Caco-2 (cell line): Measurements from ENCODE around the gene XRN2. TPM values are rescaled to one million over a fixed set of nuclear protein-coding genes. Genes with fewer than 3 reads are reported as not detected.

Source experiments
- BruUV-seq: library from RNA; stranded (reverse); fragments of 400-500 nt; replicated peaks from 2 replicates; lab custom pipeline; 2021; lab: Mats Ljungman, UMichigan
- CTCF ChIA-PET: fragments of 300-600 bp; sonication (Branson Sonifier 250); formaldehyde crosslinking; loops from one replicate; lab custom pipeline; 2022; ENCODE audit warnings: antibody characterized with exemption; lab: Charles Lee
- POLR2A ChIA-PET: fragments of 300-600 bp; sonication (Branson Sonifier 250); formaldehyde crosslinking; loops from one replicate; lab custom pipeline; 2022; ENCODE audit warnings: antibody characterized with exemption; lab: Charles Lee
- DNase-seq, 2 experiments: peaks; one replicate each; pipeline versions ENCODE4 v3.0.0 to v3.0.0-alpha.2; 2020 to 2022
- H3K27me3 ChIP-seq: replicated peaks from 2 replicates; pipeline ENCODE4 v1.6.0; 2011; ENCODE audit warnings: low read length; ENCODE audit not compliant: control insufficient read depth, insufficient read depth
- H3K36me3 ChIP-seq: 2 replicates; pipeline ENCODE4 v1.5.1; 2011; ENCODE audit warnings: low read length; ENCODE audit not compliant: control insufficient read depth, insufficient read depth
- H3K4me1 ChIP-seq: fragments of 250-450 bp; sonication (Bioruptor Pico); 2 replicates; pipeline ENCODE4 v1.5.1; 2020; ENCODE audit warnings: mild to moderate bottlenecking
- H3K4me3 ChIP-seq: 2 replicates; pipeline ENCODE4 v1.5.1; 2011; ENCODE audit warnings: low read depth, mild to moderate bottlenecking, control low read depth, low read length
- H3K9me3 ChIP-seq: fragments of 250-450 bp; sonication (Bioruptor Pico); 2 replicates; pipeline ENCODE4 v1.5.1; 2020; ENCODE audit warnings: mild to moderate bottlenecking, moderate library complexity
- H3K27ac Mint-ChIP-seq: one replicate; pipeline ENCODE4 v1.8.0; 2022; ENCODE audit warnings: mixed read lengths; ENCODE audit not compliant: unreplicated experiment
- H3K27me3 Mint-ChIP-seq: one replicate; pipeline ENCODE4 v1.8.0; 2022; ENCODE audit warnings: mixed read lengths; ENCODE audit not compliant: insufficient read depth, unreplicated experiment
- H3K36me3 Mint-ChIP-seq: one replicate; pipeline ENCODE4 v1.8.0; 2022; ENCODE audit warnings: mild to moderate bottlenecking, mixed read lengths; ENCODE audit not compliant: insufficient read depth, unreplicated experiment
- H3K4me1 Mint-ChIP-seq: one replicate; pipeline ENCODE4 v1.8.0; 2022; ENCODE audit warnings: low read depth, mixed read lengths; ENCODE audit not compliant: unreplicated experiment
- H3K4me3 Mint-ChIP-seq: one replicate; pipeline ENCODE4 v1.8.0; 2022; ENCODE audit warnings: mild to moderate bottlenecking, moderate library complexity, mixed read lengths; ENCODE audit not compliant: unreplicated experiment
- H3K9me3 Mint-ChIP-seq: one replicate; pipeline ENCODE4 v1.8.0; 2022; ENCODE audit warnings: mixed read lengths; ENCODE audit not compliant: unreplicated experiment
- intact Hi-C: fragments of 100-400 bp; cut with micrococcal nuclease; formaldehyde crosslinking; loops from one replicate; pipeline ENCODE4 v1.10.0; 2022; ENCODE audit not compliant: unreplicated experiment
- total RNA-seq: library from RNA; stranded (reverse); gene quantifications from 2 replicates; pipeline ENCODE4 v1.2.3, GENCODE V29; 2022
- TF ChIP-seq, protein P1 (sequence below), 2 experiments: fragments of 200-600 bp in 1 of 2; IDR thresholded peaks; 1 replicate in 1 of 2; 2 replicates in 1 of 2; pipeline versions ENCODE4 v1.5.1 to v1.8.0; 2011 to 2022; ENCODE audit warnings: antibody characterized with exemption in 1 of 2, control low read depth in 1 of 2, inconsistent platforms in 1 of 2, low read depth in 1 of 2, low read length in 1 of 2, mild to moderate bottlenecking in 1 of 2, moderate library complexity in 1 of 2; ENCODE audit not compliant: insufficient read depth in 1 of 2, severe bottlenecking in 1 of 2, unreplicated experiment in 1 of 2

XRN2 gene
- total RNA-seq, 1 experiment from 2014 or later = 86.3 TPM

DNA sequence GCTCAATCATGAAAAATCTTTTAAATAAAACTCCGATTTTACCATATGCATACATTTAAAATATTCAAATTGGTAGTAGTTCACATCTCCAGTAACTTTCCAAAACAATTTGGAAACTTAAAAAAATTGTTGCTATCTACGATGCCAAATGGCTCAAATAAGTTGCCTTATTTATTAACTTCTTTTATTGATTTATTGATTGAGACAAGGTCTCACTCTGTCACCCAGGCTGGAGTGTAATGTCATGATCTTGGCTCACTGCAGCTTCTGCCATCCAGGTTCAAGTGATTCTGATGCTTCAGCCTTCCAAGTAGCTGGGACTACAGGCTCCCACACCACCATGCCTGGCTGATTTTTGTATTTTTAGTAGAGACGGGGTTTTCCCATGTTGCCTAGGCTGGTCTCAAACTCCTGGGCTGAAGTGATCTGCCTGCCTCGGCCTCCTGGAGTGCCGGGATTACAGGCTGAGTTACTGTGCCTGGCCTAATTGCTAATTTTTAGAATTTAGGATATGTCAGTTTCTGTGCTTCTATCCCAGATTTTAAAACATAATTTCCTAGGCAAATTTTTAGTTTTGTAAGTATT, 81.3 kb downstream of the XRN2 start:
- Histone ChIP-seq H3K9me3 (no peaks in the 10 kb centered on the region), H3K4me3 (no peak overlapping the region), H3K36me3 (0 out of 2 replicates have a peak, but pooled peaks cover 2% of the 10 kb centered on the region), H3K27me3 (no peaks in the 10 kb centered on the region), H3K4me1 (no peaks in the 10 kb centered on the region)
- no TSS peak for BruUV-seq
- H3K36me3 Mint-ChIP-seq = peaks cover 47% of the 10 kb centered on the region
- TF ChIP-seq, protein P1, sequence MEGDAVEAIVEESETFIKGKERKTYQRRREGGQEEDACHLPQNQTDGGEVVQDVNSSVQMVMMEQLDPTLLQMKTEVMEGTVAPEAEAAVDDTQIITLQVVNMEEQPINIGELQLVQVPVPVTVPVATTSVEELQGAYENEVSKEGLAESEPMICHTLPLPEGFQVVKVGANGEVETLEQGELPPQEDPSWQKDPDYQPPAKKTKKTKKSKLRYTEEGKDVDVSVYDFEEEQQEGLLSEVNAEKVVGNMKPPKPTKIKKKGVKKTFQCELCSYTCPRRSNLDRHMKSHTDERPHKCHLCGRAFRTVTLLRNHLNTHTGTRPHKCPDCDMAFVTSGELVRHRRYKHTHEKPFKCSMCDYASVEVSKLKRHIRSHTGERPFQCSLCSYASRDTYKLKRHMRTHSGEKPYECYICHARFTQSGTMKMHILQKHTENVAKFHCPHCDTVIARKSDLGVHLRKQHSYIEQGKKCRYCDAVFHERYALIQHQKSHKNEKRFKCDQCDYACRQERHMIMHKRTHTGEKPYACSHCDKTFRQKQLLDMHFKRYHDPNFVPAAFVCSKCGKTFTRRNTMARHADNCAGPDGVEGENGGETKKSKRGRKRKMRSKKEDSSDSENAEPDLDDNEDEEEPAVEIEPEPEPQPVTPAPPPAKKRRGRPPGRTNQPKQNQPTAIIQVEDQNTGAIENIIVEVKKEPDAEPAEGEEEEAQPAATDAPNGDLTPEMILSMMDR (IDR thresholded peaks at IDR 0.05; ENCODE audit: insufficient read depth in 1 of 2, low read depth in 1 of 2, low read length in 1 of 2, severe bottlenecking in 1 of 2, unreplicated experiment in 1 of 2) = no peak
- H3K27me3 Mint-ChIP-seq = no peaks in the 10 kb centered on the region
- H3K27ac Mint-ChIP-seq = no peak overlapping the region
- CTCF ChIA-PET = no interaction called here
- H3K9me3 Mint-ChIP-seq = no peaks in the 10 kb centered on the region
- POLR2A ChIA-PET = no interaction called here
- H3K4me1 Mint-ChIP-seq = no peaks in the 10 kb centered on the region
- intact Hi-C loops = no loop called here
- no peak for DNase-seq
- no peak overlapping the region for H3K4me3 Mint-ChIP-seq

DNA sequence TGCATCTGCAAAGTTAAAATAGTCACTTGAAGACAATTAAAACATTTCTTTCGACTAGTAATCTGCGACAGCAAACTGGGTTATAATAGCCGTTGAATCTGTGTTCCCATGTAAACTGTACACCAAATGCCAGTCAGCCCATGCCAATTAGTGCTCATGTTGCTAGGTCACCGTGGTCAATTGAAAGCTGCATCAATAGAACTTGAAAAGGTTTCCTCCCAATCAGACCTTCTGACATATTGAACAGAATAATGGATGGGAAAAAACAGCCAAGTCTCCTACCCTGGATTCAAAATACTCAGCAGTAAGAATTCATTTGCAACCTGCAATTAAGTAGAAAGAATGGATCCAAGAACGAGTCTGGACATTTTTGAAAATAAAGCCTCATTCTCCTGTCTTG, 83.0 kb downstream of the XRN2 start:
- Mint-ChIP-seq H3K36me3 (peaks cover 54% of the 10 kb centered on the region), H3K27ac (no peak overlapping the region)
- H3K36me3 ChIP-seq = 0 out of 2 replicates have a peak, but pooled peaks cover 2% of the 10 kb centered on the region

DNA sequence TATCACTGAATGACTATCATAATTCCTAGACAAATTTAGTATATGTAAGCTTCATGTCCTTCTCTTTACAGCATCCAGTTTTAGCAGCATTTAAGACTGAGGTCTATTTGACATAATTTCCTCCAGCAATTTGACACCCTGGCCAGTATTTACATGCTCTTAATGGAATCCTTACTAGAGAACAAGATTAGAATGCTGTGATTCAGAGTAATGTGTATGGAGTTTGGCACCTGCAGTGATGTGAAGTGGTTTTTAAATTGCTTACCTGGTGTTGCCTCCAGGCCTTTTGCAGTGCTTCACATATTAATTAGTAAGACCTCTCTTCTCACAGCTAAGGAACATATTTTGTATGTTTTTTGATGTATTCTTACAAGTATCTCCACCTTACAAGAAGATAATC, 84.4 kb downstream of the XRN2 start:
- H3K4me3 Mint-ChIP-seq = no peak overlapping the region
- ChIA-PET POLR2A (no interaction called here), CTCF (no interaction called here)
- H3K4me1 Mint-ChIP-seq = no peaks in the 10 kb centered on the region
- DNase-seq = no peak
- TF ChIP-seq, protein P1 (IDR thresholded peaks at IDR 0.05; ENCODE audit: insufficient read depth in 1 of 2, low read depth in 1 of 2, low read length in 1 of 2, severe bottlenecking in 1 of 2, unreplicated experiment in 1 of 2) = no peak
- Histone ChIP-seq H3K36me3 (0 out of 2 replicates have a peak, but pooled peaks cover 2% of the 10 kb centered on the region), H3K27me3 (no peaks in the 10 kb centered on the region), H3K9me3 (no peaks in the 10 kb centered on the region), H3K4me1 (no peaks in the 10 kb centered on the region), H3K4me3 (no peak overlapping the region)
- no TSS peak for BruUV-seq
- H3K27me3 Mint-ChIP-seq = no peaks in the 10 kb centered on the region
- H3K9me3 Mint-ChIP-seq = no peaks in the 10 kb centered on the region
- peaks cover 57% of the 10 kb centered on the region for H3K36me3 Mint-ChIP-seq
- no peak overlapping the region for H3K27ac Mint-ChIP-seq
- intact Hi-C loops = no loop called here

More for the DNA sequence above, 83.0 kb downstream of the XRN2 start:
- Histone ChIP-seq H3K4me1 (no peaks in the 10 kb centered on the region), H3K4me3 (no peak overlapping the region), H3K9me3 (no peaks in the 10 kb centered on the region), H3K27me3 (no peaks in the 10 kb centered on the region)
- no peak overlapping the region for H3K4me3 Mint-ChIP-seq
- TF ChIP-seq, protein P1 (IDR thresholded peaks at IDR 0.05; ENCODE audit: insufficient read depth in 1 of 2, low read depth in 1 of 2, low read length in 1 of 2, severe bottlenecking in 1 of 2, unreplicated experiment in 1 of 2) = no peak
- no peak for DNase-seq
- no peaks in the 10 kb centered on the region for H3K9me3 Mint-ChIP-seq
- H3K4me1 Mint-ChIP-seq = no peaks in the 10 kb centered on the region
- intact Hi-C loops = no loop called here
- ChIA-PET POLR2A (no interaction called here), CTCF (no interaction called here)
- no peaks in the 10 kb centered on the region for H3K27me3 Mint-ChIP-seq
- BruUV-seq = no TSS peak
